Measurements from ENCODE around the gene PCDH9. TPM values are rescaled to one million over a fixed set of nuclear protein-coding genes. Genes with fewer than 3 reads are reported as not detected.

PCDH9 gene
- total and polyA plus RNA-seq, 2 experiments from 2014 or later = 0.31 to 0.52 TPM

- ATAC-seq (no peak), DNase-seq (ENCODE audit: low spot score) (no peak)
- Mint-ChIP-seq H3K27me3 (ENCODE audit: insufficient read depth, low read depth, poor library complexity) (peaks cover 4% of the 10 kb centered on the region), H3K36me3 (ENCODE audit: low read depth) (peaks cover 7% of the 10 kb centered on the region; the same call in 2 of the 3 replicates), H3K27ac (no peak overlapping the region), H3K9me3 (peaks cover 9% of the 10 kb centered on the region), H3K4me3 (no peak overlapping the region), H3K4me1 (no peaks in the 10 kb centered on the region; the same call in 2 of the 3 replicates)
- no peak overlapping the region for H3K27ac ChIP-seq (ENCODE audit: low read depth)
- no peaks in the 10 kb centered on the region for H3K4me1 ChIP-seq (ENCODE audit: insufficient read depth)
- no peaks in the 10 kb centered on the region for H3F3A ChIP-seq (replicated peaks; ENCODE audit: low read depth)
- H3K27me3 ChIP-seq (ENCODE audit: insufficient read depth) = no peaks in the 10 kb centered on the region
- H3K36me3 ChIP-seq (ENCODE audit: insufficient read depth) = no peaks in the 10 kb centered on the region
- TF ChIP-seq POLR2AphosphoS5 (IDR thresholded peaks at IDR 0.05; ENCODE audit: low read depth) = no peak
- no peak for TF ChIP-seq ZNF114 (CRISPR knock-in tag; IDR thresholded peaks at IDR 0.05)
- TF ChIP-seq REST (IDR thresholded peaks at IDR 0.05; ENCODE audit: unreplicated experiment) = no peak
- no peak for TF ChIP-seq NANOG (IDR thresholded peaks at IDR 0.05; ENCODE audit: borderline replicate concordance)
- H2AFZ ChIP-seq = no peak overlapping the region
- no peaks in the 10 kb centered on the region for H3K79me2 ChIP-seq (replicated peaks; ENCODE audit: insufficient read depth)
- no peaks in the 10 kb centered on the region for H4K20me1 ChIP-seq (replicated peaks; ENCODE audit: insufficient read depth)
- H3K9me2 ChIP-seq (ENCODE audit: insufficient read depth) = peaks cover 6% of the 10 kb centered on the region; the same call in 1 of the 2 replicates
- no peak overlapping the region for H3K4me2 ChIP-seq
- H3K4me3 ChIP-seq = no peak overlapping the region
Observed at GRCh38 chr13:66264971-66265370, 965.2 kb downstream of the PCDH9 start.

GRCh38 chr13:66262330-66262729 is 967.8 kb downstream of the PCDH9 start:
- no peaks in the 10 kb centered on the region for H4K20me1 ChIP-seq (replicated peaks; ENCODE audit: insufficient read depth)
- H3K4me1 Mint-ChIP-seq = no peaks in the 10 kb centered on the region; the same call in 2 of the 3 replicates
- no peaks in the 10 kb centered on the region for H3K36me3 ChIP-seq (ENCODE audit: insufficient read depth)
- H3K36me3 Mint-ChIP-seq (ENCODE audit: low read depth) = peaks cover 19% of the 10 kb centered on the region; the same call in 2 of the 3 replicates
- no peaks in the 10 kb centered on the region for H3K79me2 ChIP-seq (replicated peaks; ENCODE audit: insufficient read depth)
- no peaks in the 10 kb centered on the region for H3F3A ChIP-seq (replicated peaks; ENCODE audit: low read depth)
- H3K27me3 Mint-ChIP-seq (ENCODE audit: insufficient read depth, low read depth, poor library complexity) = peaks cover 3% of the 10 kb centered on the region
- H3K4me2 ChIP-seq = no peak overlapping the region
- H3K9me2 ChIP-seq (ENCODE audit: insufficient read depth) = no peaks in the 10 kb centered on the region
- no peaks in the 10 kb centered on the region for H3K4me1 ChIP-seq (ENCODE audit: insufficient read depth)
- H3K4me3 Mint-ChIP-seq = no peak overlapping the region
- DNase-seq (ENCODE audit: low spot score) (no peak), ATAC-seq (no peak)
- H2AFZ ChIP-seq = no peak overlapping the region
- H3K27ac ChIP-seq (ENCODE audit: low read depth) = no peak overlapping the region
- no peak overlapping the region for H3K4me3 ChIP-seq
- no peak overlapping the region for H3K27ac Mint-ChIP-seq
- no peaks in the 10 kb centered on the region for H3K27me3 ChIP-seq (ENCODE audit: insufficient read depth)
- H3K9me3 Mint-ChIP-seq = peaks cover 27% of the 10 kb centered on the region
- no peak for TF ChIP-seq POLR2AphosphoS5 (IDR thresholded peaks at IDR 0.05; ENCODE audit: low read depth)
- no peak for TF ChIP-seq STAT1 (IDR thresholded peaks at IDR 0.05; ENCODE audit: unreplicated experiment)
- TF ChIP-seq ZNF114 (CRISPR knock-in tag; IDR thresholded peaks at IDR 0.05) = no peak
- TF ChIP-seq CTCF (conservative IDR thresholded peaks at IDR 0.05; ENCODE audit: low read depth in 2 of 2) = no peak
- no peak for TF ChIP-seq REST (IDR thresholded peaks at IDR 0.05; ENCODE audit: unreplicated experiment)
- TF ChIP-seq CREB1 (CRISPR knock-in tag; IDR thresholded peaks at IDR 0.05; ENCODE audit: low read depth) = no peak
- no peak for TF ChIP-seq ZNF331 (CRISPR knock-in tag; IDR thresholded peaks at IDR 0.05; ENCODE audit: low read depth)
- no peak for TF ChIP-seq EZH2 (IDR thresholded peaks at IDR 0.05; ENCODE audit: low read depth, unreplicated experiment)
- TF ChIP-seq EZH2phosphoT487 (IDR thresholded peaks at IDR 0.05; ENCODE audit: unreplicated experiment) = no peak

Measured in GM23338 (cell line).